CD8-positive, alpha-beta memory T cell (primary cell): ENCODE data around the gene CEP192. TPM values are rescaled to one million over a fixed set of nuclear protein-coding genes. Genes with fewer than 3 reads are reported as not detected.

Source experiments
- polyA plus RNA-seq: library from polyadenylated mRNA; unstranded; fragments of 300-500 nt; fragmentation: Illumina TruSeq; gene quantifications from one replicate; pipeline ENCODE4 v1.2.3, GENCODE V29; 2021
- total RNA-seq, 2 experiments: library from RNA; stranded (reverse); gene quantifications; one replicate each; pipeline ENCODE4 v1.2.3, GENCODE V29; 2021

The CEP192 gene
- total and polyA plus RNA-seq, 3 experiments from 2014 or later: 6.5 to 24.3 (median 21.9) TPM

Other genes starting within 250 kb of the CEP192 start
- 10 to 100 TPM; 52.6 to 60.3 TPM for gene PTPN2, start 107.1 kb upstream of the CEP192 start, total RNA-seq
- gene PTPN2, start 107.1 kb upstream of the CEP192 start, polyA plus RNA-seq: 91.9 TPM
- 100 to 1,000 TPM; 132 to 141 TPM for gene SEH1L, start 43.4 kb upstream of the CEP192 start, total RNA-seq
- gene SEH1L, start 43.4 kb upstream of the CEP192 start, polyA plus RNA-seq: 25.9 TPM
- gene LDLRAD4, start 227.4 kb downstream of the CEP192 start, total RNA-seq: 10 to 100 TPM; 27.3 to 30.4 TPM
- 8.1 TPM for gene LDLRAD4, start 227.4 kb downstream of the CEP192 start, polyA plus RNA-seq